ENCODE measurements around the gene SEPTIN7.

The SEPTIN7 gene

DNA sequence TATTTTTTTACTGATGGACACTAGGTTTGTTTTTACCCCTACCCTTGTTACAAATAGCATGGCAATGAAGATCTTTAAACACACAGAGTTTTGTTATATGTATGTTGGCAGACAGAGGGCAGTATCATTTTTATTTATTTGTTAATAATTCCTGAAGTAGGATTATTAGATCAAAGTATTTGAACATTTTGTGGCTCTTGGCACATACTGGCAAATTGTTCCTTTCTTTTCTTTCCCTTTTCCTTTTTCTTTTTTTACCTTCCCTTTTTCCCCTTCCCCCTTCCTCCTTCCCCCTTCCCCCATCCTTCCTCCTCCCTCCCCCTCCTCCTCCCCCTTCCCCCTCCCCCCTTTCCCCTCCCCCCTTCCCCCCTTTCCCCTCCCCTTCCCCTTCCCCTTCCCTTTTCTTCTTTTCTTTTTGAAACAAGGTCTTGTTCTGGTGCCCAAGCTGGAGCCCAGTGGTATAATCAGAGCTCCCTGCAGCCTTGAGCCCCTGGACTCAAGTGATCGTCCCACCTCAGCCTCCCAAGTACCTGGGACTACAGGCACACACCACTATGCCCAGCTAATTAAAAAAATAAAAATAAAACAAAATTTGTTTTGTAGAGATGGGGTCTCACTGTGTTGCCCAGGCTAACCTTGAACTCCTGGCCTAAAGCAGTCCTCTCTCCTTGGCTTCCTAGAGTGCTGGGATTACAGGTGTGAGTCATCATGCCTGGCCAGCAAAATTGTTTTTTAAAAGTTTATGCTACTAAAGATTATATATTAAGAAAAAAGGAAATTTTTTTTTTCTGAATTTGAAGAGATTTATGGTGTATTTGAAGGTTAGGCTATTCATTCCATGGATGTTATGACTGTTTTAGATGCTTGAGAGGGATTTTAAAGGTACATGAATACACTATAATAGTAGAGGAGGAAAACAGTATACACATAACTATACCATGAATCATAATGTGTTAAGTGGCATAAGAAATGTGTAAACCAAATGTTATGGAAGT, 39.3 kb downstream of the SEPTIN7 start:
- DNase-seq (ENCODE audit: low spot score) = no peak

GRCh38 chr7:35846816-35847412, 46.1 kb downstream of the SEPTIN7 start:
- no peak for DNase-seq (ENCODE audit: low spot score)

DNA sequence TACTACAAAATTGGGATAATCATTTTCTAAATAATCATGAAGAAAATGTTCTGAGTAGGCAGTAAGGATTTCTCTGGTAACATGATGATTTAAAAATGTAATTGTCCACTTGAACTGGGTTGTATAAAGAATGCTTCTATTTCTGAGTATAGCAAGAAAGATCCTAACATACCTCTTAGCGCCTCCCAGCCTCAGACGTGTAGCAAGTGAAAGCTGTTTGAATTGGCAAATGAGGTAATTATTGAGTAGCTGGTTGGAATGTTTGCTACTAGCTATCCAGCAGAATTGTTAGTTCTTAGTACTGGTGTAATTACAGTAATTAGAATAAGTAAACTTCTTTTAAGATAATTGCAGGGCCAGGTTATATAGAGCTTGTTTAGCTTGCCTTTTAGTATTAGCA, 47.9 kb downstream of the SEPTIN7 start:
- no peak for DNase-seq (ENCODE audit: low spot score)

- DNase-seq (ENCODE audit: low spot score) = peak; percentile 34
These were observed 48.4 kb downstream of the SEPTIN7 start for GRCh38 chr7:35849158-35849831.

DNA sequence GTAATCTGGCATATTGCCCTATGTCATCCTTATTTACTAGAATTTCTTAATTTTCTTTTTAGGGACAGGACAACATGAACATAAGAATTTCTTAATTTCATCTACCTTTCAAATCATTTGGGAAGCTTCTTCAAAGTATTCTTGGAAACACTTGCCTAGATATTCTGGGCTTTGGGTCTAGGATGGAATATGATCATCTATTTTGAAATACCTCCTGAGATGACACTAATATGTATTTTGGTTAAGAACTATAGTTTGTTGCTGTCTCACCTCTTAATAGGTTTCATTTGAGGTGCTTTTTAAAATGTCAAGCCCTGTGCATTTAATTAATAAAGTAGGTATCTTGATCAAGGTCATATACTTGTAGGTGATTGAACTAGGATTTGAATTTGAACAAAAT, 49.1 kb downstream of the SEPTIN7 start:
- no peak for DNase-seq (ENCODE audit: low spot score)
